Right lobe of liver (tissue), 4 donors: ENCODE results near the gene THSD7B.

ENCODE experiments used
- POLR2A ChIP-seq: fragments of 450-650 bp; IDR thresholded peaks from one replicate; pipeline ENCODE4 v1.6.1; 2017; ENCODE audit warnings: antibody characterized with exemption, mild to moderate bottlenecking
- TF ChIP-seq, protein P1 (sequence below), 4 donors: fragments of 200-600 bp in 3 of 4; fragments of 450-650 bp in 1 of 4; IDR thresholded peaks; one replicate each; pipeline versions ENCODE4 v1.5.1 to v1.8.0; 2016 to 2022; ENCODE audit warnings: antibody characterized with exemption in 4 of 4, mild to moderate bottlenecking in 2 of 4
- donor health status: DM: no; HTN: no; CAD: no.
- donor health status: DM: no; HTN: no; CAD: no.
- donor health status: DM: no; HTN: yes; CAD: no.

DNA sequence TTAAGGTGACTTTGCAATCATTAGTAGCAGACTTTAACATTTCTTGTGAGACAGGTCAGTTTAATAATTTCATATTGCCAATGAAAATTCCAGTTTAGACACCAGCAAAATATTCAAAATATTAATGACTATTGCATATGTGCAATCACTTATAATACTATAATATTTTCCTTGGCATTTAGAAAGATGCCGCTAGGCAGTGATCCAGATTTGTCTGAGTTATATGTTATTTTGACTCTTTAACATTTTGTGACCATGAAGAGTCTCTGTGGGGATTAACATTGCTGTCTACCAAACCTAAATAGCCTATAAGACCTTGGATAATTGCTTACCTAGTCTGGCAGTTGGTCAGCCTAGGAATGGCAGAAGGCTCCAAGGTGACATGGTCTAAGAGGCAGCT is 389.6 kb downstream of the THSD7B start:
- TF ChIP-seq, protein P1, sequence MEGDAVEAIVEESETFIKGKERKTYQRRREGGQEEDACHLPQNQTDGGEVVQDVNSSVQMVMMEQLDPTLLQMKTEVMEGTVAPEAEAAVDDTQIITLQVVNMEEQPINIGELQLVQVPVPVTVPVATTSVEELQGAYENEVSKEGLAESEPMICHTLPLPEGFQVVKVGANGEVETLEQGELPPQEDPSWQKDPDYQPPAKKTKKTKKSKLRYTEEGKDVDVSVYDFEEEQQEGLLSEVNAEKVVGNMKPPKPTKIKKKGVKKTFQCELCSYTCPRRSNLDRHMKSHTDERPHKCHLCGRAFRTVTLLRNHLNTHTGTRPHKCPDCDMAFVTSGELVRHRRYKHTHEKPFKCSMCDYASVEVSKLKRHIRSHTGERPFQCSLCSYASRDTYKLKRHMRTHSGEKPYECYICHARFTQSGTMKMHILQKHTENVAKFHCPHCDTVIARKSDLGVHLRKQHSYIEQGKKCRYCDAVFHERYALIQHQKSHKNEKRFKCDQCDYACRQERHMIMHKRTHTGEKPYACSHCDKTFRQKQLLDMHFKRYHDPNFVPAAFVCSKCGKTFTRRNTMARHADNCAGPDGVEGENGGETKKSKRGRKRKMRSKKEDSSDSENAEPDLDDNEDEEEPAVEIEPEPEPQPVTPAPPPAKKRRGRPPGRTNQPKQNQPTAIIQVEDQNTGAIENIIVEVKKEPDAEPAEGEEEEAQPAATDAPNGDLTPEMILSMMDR (IDR thresholded peaks at IDR 0.05) = no peak
- no peak for TF ChIP-seq POLR2A
